Neural progenitor cell (in vitro differentiated cells): Measurements from ENCODE around the gene PDE9A.

Experiments used
- CTCF ChIP-seq: fragments of 200-600 bp; sonication (generic); IDR thresholded peaks from 2 replicates; pipeline ENCODE4 v1.5.1; 2017; ENCODE audit warnings: antibody characterized with exemption, mild to moderate bottlenecking
- EZH2 ChIP-seq: fragments of 200-600 bp; sonication (generic); IDR thresholded peaks from 2 replicates; pipeline ENCODE4 v1.6.1; 2017; ENCODE audit warnings: antibody characterized with exemption, mild to moderate bottlenecking, moderate library complexity
- EZH2phosphoT487 ChIP-seq: fragments of 200-600 bp; sonication (generic); IDR thresholded peaks from 2 replicates; pipeline ENCODE4 v1.6.1; 2017; ENCODE audit warnings: antibody characterized with exemption

GRCh38 chr21:42769183-42769819 is 115.9 kb downstream of the PDE9A start:
- TF ChIP-seq CTCF (no peak), EZH2phosphoT487 (no peak), EZH2 (no peak)
